PC-9 (cell line): ENCODE data around the gene CNPY4. TPM values are rescaled to one million over a fixed set of nuclear protein-coding genes. Genes with fewer than 3 reads are reported as not detected.
A peak's percentile ranks its signal among the peaks of the same experiment; 100 is the strongest.

Experiments used
- BruUV-seq: library from RNA; stranded (reverse); fragments of 400-500 nt; replicated peaks from 2 replicates; lab custom pipeline; 2021; lab: Mats Ljungman, UMichigan
- CTCF ChIA-PET: fragments of 300-600 bp; sonication (Branson Sonifier 250); formaldehyde crosslinking; loops from one replicate; lab custom pipeline; 2022; ENCODE audit warnings: antibody characterized with exemption; lab: Charles Lee
- POLR2A ChIA-PET: fragments of 300-600 bp; sonication (Branson Sonifier 250); formaldehyde crosslinking; loops from one replicate; lab custom pipeline; 2022; ENCODE audit warnings: antibody characterized with exemption; ENCODE audit not compliant: unreplicated experiment; lab: Charles Lee
- DNase-seq, 2 experiments: peaks; one replicate each; pipeline versions ENCODE4 v3.0.0 to v3.0.0-alpha.2; 2015 to 2022; ENCODE audit warnings: mixed read lengths in 1 of 2
- H2AFZ ChIP-seq: fragments of 200-600 bp; sonication (generic); 2 replicates; pipeline ENCODE4 v1.8.1; 2017; ENCODE audit warnings: antibody characterized with exemption
- H3F3A ChIP-seq: fragments of 200-600 bp; sonication (generic); 2 replicates; pipeline ENCODE4 v1.8.1; 2017; ENCODE audit warnings: antibody characterized with exemption, mild to moderate bottlenecking, low read depth; ENCODE audit not compliant: insufficient read depth
- H3K27ac ChIP-seq: fragments of 200-600 bp; sonication (generic); 2 replicates; pipeline ENCODE4 v1.6.1; 2016; ENCODE audit warnings: mixed run types
- H3K27me3 ChIP-seq: fragments of 200-600 bp; sonication (generic); 2 replicates; pipeline ENCODE4 v1.6.1; 2016; ENCODE audit warnings: low read depth, mixed run types; ENCODE audit not compliant: insufficient read depth
- H3K36me3 ChIP-seq: fragments of 200-600 bp; sonication (generic); 2 replicates; pipeline ENCODE4 v1.6.1; 2016; ENCODE audit warnings: low read depth, mixed run types
- H3K4me1 ChIP-seq: fragments of 200-600 bp; sonication (generic); replicated peaks from 2 replicates; pipeline ENCODE4 v1.6.1; 2016; ENCODE audit warnings: mixed run types; ENCODE audit not compliant: insufficient read depth
- H3K4me2 ChIP-seq: fragments of 200-600 bp; sonication (generic); 2 replicates; pipeline ENCODE4 v1.6.1; 2017; ENCODE audit warnings: mixed run types
- H3K4me3 ChIP-seq: fragments of 200-600 bp; sonication (generic); 2 replicates; pipeline ENCODE4 v1.6.1; 2016; ENCODE audit warnings: mixed run types
- H3K79me2 ChIP-seq: fragments of 200-600 bp; sonication (generic); 2 replicates; pipeline ENCODE4 v1.6.1; 2017; ENCODE audit warnings: low read depth, mixed run types
- H3K9me2 ChIP-seq: fragments of 200-600 bp; sonication (generic); 2 replicates; pipeline ENCODE4 v1.8.1; 2017; ENCODE audit warnings: mild to moderate bottlenecking; ENCODE audit not compliant: insufficient read depth
- H3K9me3 ChIP-seq: fragments of 200-600 bp; sonication (generic); 2 replicates; pipeline ENCODE4 v1.8.1; 2016; ENCODE audit warnings: low read depth; ENCODE audit not compliant: insufficient read depth
- H4K20me1 ChIP-seq: fragments of 200-600 bp; sonication (generic); 2 replicates; pipeline ENCODE4 v1.8.1; 2017; ENCODE audit not compliant: insufficient read depth
- CTCF ChIP-seq: fragments of 200-600 bp; sonication (generic); conservative IDR thresholded peaks from 2 replicates; pipeline ENCODE4 v1.6.1; 2017; ENCODE audit warnings: mixed run types, antibody characterized with exemption, mild to moderate bottlenecking, moderate library complexity
- EZH2 ChIP-seq: fragments of 200-600 bp; sonication (generic); IDR thresholded peaks from 2 replicates; pipeline ENCODE4 v1.8.0; 2017; ENCODE audit warnings: antibody characterized with exemption, low read depth
- intact Hi-C: fragments of 100-400 bp; cut with micrococcal nuclease; formaldehyde crosslinking; loops from one replicate; pipeline ENCODE4 v1.10.0; 2022; ENCODE audit not compliant: unreplicated experiment
- total RNA-seq: library from RNA; stranded (reverse); gene quantifications from 2 replicates; pipeline ENCODE4 v1.2.3, GENCODE V29; 2021

CNPY4 gene
- total RNA-seq, 1 experiment from 2014 or later, result 10.3 TPM

- H2AFZ ChIP-seq, result peak overlapping the region; percentile 56; the same call in 1 of the 2 replicates
- intact Hi-C loops, result no loop called here
Measured at GRCh38 chr7:100148225-100148558, 28.8 kb downstream of the CNPY4 start.

GRCh38 chr7:100148559-100149328, 29.3 kb downstream of the CNPY4 start, which contains the start of gene LAMTOR4:
Gene LAMTOR4, plus strand, starts transcription at chr7:100148918. Its CDS starts 55 bp downstream, at chr7:100148973.
- H3K27ac ChIP-seq, result no peak within 1 kb of the TSS
- DNase-seq, result peak; percentile 95 to 99
- H3K79me2 ChIP-seq, result peaks cover 24% of the 10 kb centered on the region
- H3K9me3 ChIP-seq, result no peaks in the 10 kb centered on the region
- H4K20me1 ChIP-seq, result peaks cover 1% of the 10 kb centered on the region; the same call in 1 of the 2 replicates
- peaks cover 35% of the 10 kb centered on the region for H3K4me1 ChIP-seq
- no peaks in the 10 kb centered on the region for H3K27me3 ChIP-seq
- ChIA-PET POLR2A (interaction anchor here (0.6 to 1.0 kb wide), 11 partner anchors 11 to 1285 kb away, joined by 3 to 21 read pairs (median 5); partner anchors contain the start of genes GPC2 and ZKSCAN1), CTCF (interaction anchor here (0.5 kb wide), 2 partner anchors 678 to 995 kb away, joined by 6 to 7 read pairs; no protein-coding TSS in a partner anchor)
- no peaks in the 10 kb centered on the region for H3K9me2 ChIP-seq
- intact Hi-C loops, result no loop called here
- no peak for TF ChIP-seq CTCF
- TF ChIP-seq EZH2, result no peak
- no TSS peak for BruUV-seq
- H3K36me3 ChIP-seq, result no peaks in the 10 kb centered on the region; the same call in 1 of the 2 replicates
- peak within 1 kb of the TSS; percentile 98 for H2AFZ ChIP-seq
- peak within 1 kb of the TSS; percentile 97 for H3K4me3 ChIP-seq
- peaks cover 47% of the 10 kb centered on the region for H3F3A ChIP-seq
- peak within 1 kb of the TSS; percentile 100 for H3K4me2 ChIP-seq

More at GRCh38 chr7:100148225-100148558, 28.8 kb downstream of the CNPY4 start:
- Histone ChIP-seq H3K4me2 (peak overlapping the region; percentile 100), H3K36me3 (no peaks in the 10 kb centered on the region; the same call in 1 of the 2 replicates), H4K20me1 (no peaks in the 10 kb centered on the region), H3K4me1 (peaks cover 32% of the 10 kb centered on the region), H3K27ac (no peak overlapping the region), H3K9me2 (no peaks in the 10 kb centered on the region), H3F3A (peaks cover 43% of the 10 kb centered on the region), H3K9me3 (no peaks in the 10 kb centered on the region), H3K27me3 (no peaks in the 10 kb centered on the region), H3K4me3 (peak overlapping the region; percentile 41; the same call in 1 of the 2 replicates), H3K79me2 (peaks cover 24% of the 10 kb centered on the region)
- ChIA-PET POLR2A (interaction anchor here (0.6 to 1.0 kb wide), 4 partner anchors 10 to 677 kb away, joined by 3 to 21 read pairs (median 6); no protein-coding TSS in a partner anchor), CTCF (interaction anchor here (0.5 to 0.7 kb wide), 2 partner anchors 336 to 996 kb away, joined by 4 to 7 read pairs; partner anchors contain the start of gene NYAP1)
- TF ChIP-seq EZH2, result no peak
- no peak for TF ChIP-seq CTCF
- BruUV-seq, result no TSS peak
- DNase-seq, result no peak

GRCh38 chr7:100152404-100152803, 33.0 kb downstream of the CNPY4 start:
- Histone ChIP-seq H3K9me2 (no peaks in the 10 kb centered on the region), H3K79me2 (peaks cover 39% of the 10 kb centered on the region), H3K4me2 (no peak overlapping the region), H4K20me1 (peaks cover 21% of the 10 kb centered on the region), H3K4me3 (no peak overlapping the region), H3K9me3 (no peaks in the 10 kb centered on the region), H3K27me3 (no peaks in the 10 kb centered on the region), H3F3A (peaks cover 63% of the 10 kb centered on the region), H2AFZ (no peak overlapping the region), H3K36me3 (peaks cover 4% of the 10 kb centered on the region; the same call in 1 of the 2 replicates), H3K27ac (no peak overlapping the region), H3K4me1 (peaks cover 50% of the 10 kb centered on the region)
- no peak for TF ChIP-seq EZH2
- no peak for TF ChIP-seq CTCF
- intact Hi-C loops, result no loop called here
- CTCF ChIA-PET, result interaction anchor here (0.6 kb wide), 1 partner anchor 22 kb away, joined by 4 read pairs; no protein-coding TSS in a partner anchor
- POLR2A ChIA-PET, result interaction anchor here (0.7 kb wide), 1 partner anchor 29 kb away, joined by 7 read pairs; no protein-coding TSS in a partner anchor
- BruUV-seq, result no TSS peak
- no peak for DNase-seq
